ENCODE results near the gene MRGPRE.
A peak's percentile ranks its signal among the peaks of the same experiment; 100 is the strongest.

MRGPRE gene

DNA sequence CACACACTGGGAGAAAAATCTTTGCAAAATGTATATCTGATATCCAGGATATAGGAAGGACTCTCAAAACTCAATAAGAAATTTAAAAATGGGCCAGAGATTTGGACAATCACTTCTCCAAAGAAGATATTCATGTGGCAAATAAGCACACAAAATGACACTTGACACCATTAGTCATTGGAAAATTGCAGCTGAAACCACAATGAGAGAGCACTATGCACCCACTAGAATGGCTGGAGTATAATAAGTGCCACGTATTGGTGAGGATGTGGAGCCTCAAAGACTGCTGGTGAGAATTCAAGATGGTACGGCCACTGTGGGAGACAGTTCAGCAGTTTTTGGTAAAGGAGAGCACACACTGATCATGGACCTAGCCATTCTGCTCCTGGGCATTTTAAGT lies 54.3 kb downstream of the MRGPRE start:
- DNase-seq: peak; percentile 77

All from inflammatory macrophage treated with lipopolysaccharide for 4 hours (primary cell).